ENCODE measurements around the gene INHA.

Gene INHA

GRCh38 chr2:219540784-219541504 is 31.2 kb upstream of the INHA start:
- no peak for DNase-seq

GRCh38 chr2:219541611-219542180 is 30.4 kb upstream of the INHA start:
- DNase-seq = peak; percentile 69

GRCh38 chr2:219542931-219543595 is 29.0 kb upstream of the INHA start:
- no peak for DNase-seq

GRCh38 chr2:219543596-219544358 is 28.3 kb upstream of the INHA start, which contains the start of the genes CHPF and TMEM198:
TSS of gene CHPF (minus strand) at chr2:219543809. CDS start at chr2:219543538, 271 bp downstream.
TSS of gene TMEM198 (plus strand) at chr2:219544028. CDS start at chr2:219544728, 700 bp downstream.
- DNase-seq = peak; percentile 92

GRCh38 chr2:219544567-219544966 is 27.5 kb upstream of the INHA start:
- no peak for DNase-seq

- DNase-seq = no peak
Observed at GRCh38 chr2:219545295-219545942, 26.7 kb upstream of the INHA start.

- no peak for DNase-seq
Observed at GRCh38 chr2:219545943-219546352, 26.2 kb upstream of the INHA start.

GRCh38 chr2:219547621-219548020 is 24.5 kb upstream of the INHA start:
- DNase-seq = no peak

GRCh38 chr2:219548990-219549389 is 23.1 kb upstream of the INHA start:
- DNase-seq = no peak

- no peak for DNase-seq
Observed at GRCh38 chr2:219549619-219550018, 22.5 kb upstream of the INHA start.

- DNase-seq = no peak
Observed at GRCh38 chr2:219551441-219552381, 20.4 kb upstream of the INHA start.

GRCh38 chr2:219552382-219553167 is 19.5 kb upstream of the INHA start:
- peak; percentile 63 for DNase-seq

- no peak for DNase-seq
Observed at GRCh38 chr2:219553168-219553417, 19.0 kb upstream of the INHA start.

GRCh38 chr2:219553463-219553963 is 18.6 kb upstream of the INHA start:
- no peak for DNase-seq

GRCh38 chr2:219554350-219554749 is 17.8 kb upstream of the INHA start:
- DNase-seq = no peak

GRCh38 chr2:219555956-219556355 is 16.2 kb upstream of the INHA start:
- DNase-seq = no peak

- no peak for DNase-seq
Observed at GRCh38 chr2:219556413-219556812, 15.7 kb upstream of the INHA start.

GRCh38 chr2:219557320-219557719 is 14.8 kb upstream of the INHA start:
- no peak for DNase-seq

GRCh38 chr2:219557791-219558785 is 14.0 kb upstream of the INHA start:
- DNase-seq = no peak

Measured in NCI-H1092 treated with DMSO at 0.1 percent for 48 hours (cell line).